ENCODE measurements around the gene TMED1. TPM values are rescaled to one million over a fixed set of nuclear protein-coding genes. Genes with fewer than 3 reads are reported as not detected.
A peak's percentile ranks its signal among the peaks of the same experiment; 100 is the strongest.
"Not testable (repeated sequence)": the region's sequence is repeated elsewhere in the genome, so short reads cannot be mapped to it uniquely, and the experiment has no call there.

Gene TMED1
- polyA plus RNA-seq, 3 donors from 2014 or later, result 60.1 to 103 (median 88.5) TPM

DNA sequence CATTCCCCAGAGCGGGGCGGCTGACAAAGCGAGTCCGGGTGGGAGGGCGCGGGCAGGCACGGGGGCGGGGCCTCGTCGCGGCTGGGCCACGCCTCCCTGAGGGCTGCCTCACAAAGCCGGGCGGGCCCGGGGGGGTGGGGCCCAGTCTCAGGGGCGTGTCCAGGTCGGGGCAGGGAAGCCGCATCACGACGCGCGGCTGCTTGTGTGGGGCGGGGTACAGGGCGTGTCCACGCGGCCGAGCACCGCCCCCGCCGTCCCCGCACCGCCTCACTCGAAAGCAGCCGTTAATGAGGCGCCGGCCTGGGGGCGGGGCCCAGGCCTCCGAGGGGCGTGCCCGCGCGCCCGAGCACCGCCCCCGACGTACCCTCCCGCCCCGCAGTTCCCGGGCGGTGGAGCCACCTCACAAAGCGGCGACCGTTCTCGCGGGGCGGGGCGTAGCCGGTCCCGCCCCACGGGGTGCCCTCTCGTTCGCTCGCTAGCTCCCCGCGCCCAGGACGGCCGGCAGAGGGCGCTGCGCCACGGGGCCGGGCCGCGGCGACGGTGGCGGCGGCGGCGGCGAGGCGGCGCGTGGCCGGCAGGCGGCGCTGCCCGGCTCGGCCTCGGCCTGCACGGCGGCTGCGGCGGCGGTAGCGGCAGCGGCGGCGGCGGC lies 35.1 kb upstream of the TMED1 start, which contains the start of gene CARM1:
TSS of gene CARM1 (plus strand) at position 599 of the 649 bp plus-strand sequence. CDS start 150 bp downstream, outside the sequence.
- Mint-ChIP-seq H3K4me1 (peaks cover 15 to 22% of the 10 kb centered on the region in 2 donors), H3K4me3 (peak within 1 kb of the TSS; percentile 72 to 86 (median 81)), H3K9me3 (no peaks in the 10 kb centered on the region), H3K27ac (peak within 1 kb of the TSS; percentile 10 to 83 (median 70)), H3K27me3 (ENCODE audit: low read depth in 3 of 3) (peaks cover 1 to 16% (median 5%) of the 10 kb centered on the region in 3 donors), H3K36me3 (no peaks in the 10 kb centered on the region)
- peak; percentile 98 to 99 (median 99) for DNase-seq

DNA sequence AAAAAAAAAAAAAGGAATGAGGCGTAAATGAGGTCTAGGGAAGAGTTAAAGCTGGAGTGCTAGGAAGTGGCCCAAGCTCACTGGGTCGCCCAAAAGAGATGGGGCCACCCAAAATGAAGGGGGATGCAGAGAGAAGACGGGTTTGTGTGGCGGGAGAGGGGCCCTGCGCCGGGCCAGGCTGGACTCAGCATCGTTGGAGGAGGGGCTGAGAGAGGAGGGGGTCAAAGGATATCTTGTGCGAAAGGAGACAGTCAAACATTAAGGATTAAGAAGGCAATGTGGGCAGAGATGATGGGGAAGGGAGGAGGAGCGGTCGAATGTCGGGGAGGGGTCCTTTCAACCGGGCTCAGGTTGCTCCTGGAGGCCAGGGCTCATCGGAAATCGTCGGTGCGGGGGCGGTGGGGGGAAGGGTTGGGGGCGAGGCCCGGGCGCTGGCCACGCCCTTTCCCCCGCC lies 34.5 kb upstream of the TMED1 start:
- no peak for DNase-seq
- Mint-ChIP-seq H3K27me3 (ENCODE audit: low read depth in 3 of 3) (peaks cover 1 to 16% (median 5%) of the 10 kb centered on the region in 3 donors), H3K4me1 (peaks cover 15 to 22% of the 10 kb centered on the region in 2 donors), H3K4me3 (peak overlapping the region; percentile 62 to 81 (median 73)), H3K9me3 (no peaks in the 10 kb centered on the region), H3K27ac (peak overlapping the region in 5 of 6 donors; percentile 62 to 82 (median 69)), H3K36me3 (no peaks in the 10 kb centered on the region)

DNA sequence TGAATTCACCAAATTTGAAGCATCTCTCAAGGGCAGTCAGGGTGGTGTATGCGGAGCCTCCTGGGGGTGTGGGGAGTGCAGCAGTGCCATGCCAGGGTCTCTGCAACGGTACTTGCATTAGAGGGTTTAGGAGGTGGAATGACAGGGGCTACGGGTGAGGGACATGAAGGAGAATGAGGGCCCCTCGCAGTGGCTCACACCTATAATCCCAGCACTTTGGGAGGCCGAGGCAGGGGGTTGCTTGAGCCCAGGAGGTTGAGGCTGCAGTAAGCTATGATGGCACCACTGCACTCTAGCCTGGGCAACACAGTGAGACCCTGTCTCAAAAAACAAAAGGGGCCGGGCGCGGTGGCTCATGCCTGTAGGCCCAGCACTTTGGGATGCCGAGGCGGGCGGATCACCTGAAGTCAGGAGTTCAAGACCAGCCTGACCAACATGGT lies 33.9 kb upstream of the TMED1 start:
- H3K36me3 Mint-ChIP-seq, H3K9me3 Mint-ChIP-seq, DNase-seq: not testable (repeated sequence)
- peak overlapping the region in 5 of 6 donors; percentile 51 to 86 (median 62) for H3K27ac Mint-ChIP-seq
- peak overlapping the region in 4 of 5 donors; percentile 39 to 81 (median 70) for H3K4me3 Mint-ChIP-seq
- H3K4me1 Mint-ChIP-seq, result peaks cover 15 to 22% of the 10 kb centered on the region in 2 donors
- peaks cover 1 to 16% (median 5%) of the 10 kb centered on the region in 3 donors for H3K27me3 Mint-ChIP-seq (ENCODE audit: low read depth in 3 of 3)

DNA sequence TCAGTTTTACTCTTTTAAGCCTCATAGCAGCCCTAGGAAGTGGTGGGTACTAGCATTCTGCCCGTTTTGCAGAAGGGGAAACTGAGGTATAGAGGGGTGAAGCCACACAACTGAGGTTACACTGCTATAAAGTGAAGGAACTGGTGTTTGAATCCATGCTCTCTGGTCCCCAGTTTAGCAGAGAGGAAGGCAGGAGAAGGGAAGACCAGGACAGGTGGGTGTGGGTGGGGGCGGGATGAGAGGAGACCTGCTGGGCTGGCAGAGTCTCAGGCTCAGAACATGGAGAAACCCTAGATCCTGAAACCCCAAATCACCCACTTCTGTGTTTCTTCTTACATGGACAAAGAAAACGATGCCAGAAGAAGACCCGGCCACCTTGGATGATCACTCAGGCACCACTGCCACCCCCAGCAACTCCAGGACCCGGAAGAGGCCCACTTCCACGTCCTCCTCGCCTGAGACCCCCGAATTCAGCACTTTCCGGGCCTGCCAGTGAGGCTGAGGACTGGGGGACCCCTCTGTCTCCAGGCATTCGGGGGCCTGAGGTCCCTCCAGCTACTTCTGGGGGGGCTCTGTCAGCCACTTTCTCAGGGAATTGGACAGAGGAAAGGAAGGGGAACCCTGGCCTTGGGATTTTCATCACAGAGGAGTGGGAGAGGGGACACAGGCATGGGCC lies 33.0 kb upstream of the TMED1 start:
- Mint-ChIP-seq H3K36me3 (no peaks in the 10 kb centered on the region), H3K27ac (peak overlapping the region in 2 of 6 donors; percentile 72 to 80), H3K4me1 (peaks cover 22 to 28% of the 10 kb centered on the region in 2 donors), H3K27me3 (ENCODE audit: low read depth in 3 of 3) (peaks cover 1 to 16% (median 5%) of the 10 kb centered on the region in 3 donors), H3K9me3 (no peaks in the 10 kb centered on the region), H3K4me3 (no peak overlapping the region)
- DNase-seq, result no peak

DNA sequence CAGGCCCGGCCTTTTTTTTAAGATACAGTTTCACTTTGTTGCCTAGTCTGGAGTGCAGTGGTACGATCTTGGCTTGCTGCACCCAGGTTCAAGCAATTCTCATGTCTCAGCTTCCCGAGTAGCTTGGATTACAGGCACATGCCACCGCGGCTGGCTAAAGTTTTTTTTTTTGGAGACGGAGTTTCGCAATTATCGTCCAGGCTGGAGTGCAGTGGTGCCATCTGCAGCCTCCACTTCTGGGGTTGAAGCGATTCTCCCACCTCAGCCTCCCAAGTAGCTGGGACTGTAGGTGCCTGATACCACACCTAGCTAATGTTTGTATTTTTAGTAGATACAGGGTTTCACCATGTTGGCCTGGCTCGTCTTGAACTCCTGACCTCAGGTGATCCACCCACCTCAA lies 30.5 kb upstream of the TMED1 start:
- no peak for DNase-seq
- Mint-ChIP-seq H3K36me3 (no peaks in the 10 kb centered on the region), H3K4me3 (no peak overlapping the region), H3K4me1 (peaks cover 22 to 26% of the 10 kb centered on the region in 2 donors), H3K27me3 (ENCODE audit: low read depth in 3 of 3) (peaks cover 0 to 6% (median 1%) of the 10 kb centered on the region in 3 donors), H3K27ac (no peak overlapping the region), H3K9me3 (no peaks in the 10 kb centered on the region)

DNA sequence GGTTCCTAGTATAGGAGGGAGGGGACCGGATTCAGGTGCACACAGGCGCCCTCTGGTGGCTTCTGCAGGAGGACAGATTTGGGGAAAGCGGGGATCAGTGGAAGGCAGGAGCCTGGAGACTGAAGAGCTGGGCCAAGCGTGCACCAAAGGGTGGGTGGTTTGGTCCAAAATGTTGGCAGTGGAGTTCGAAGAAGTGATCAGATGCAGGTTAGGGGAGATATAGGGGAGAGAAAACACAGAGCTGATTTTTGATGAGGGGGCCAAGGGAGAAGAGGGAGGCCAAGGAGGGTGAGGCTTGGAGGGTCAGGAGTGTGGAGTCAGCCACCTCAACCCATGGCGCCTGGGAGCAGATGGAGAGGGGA lies 28.5 kb upstream of the TMED1 start:
- Mint-ChIP-seq H3K4me3 (no peak overlapping the region), H3K9me3 (no peaks in the 10 kb centered on the region), H3K36me3 (no peaks in the 10 kb centered on the region), H3K27me3 (ENCODE audit: low read depth in 3 of 3) (peaks cover 0 to 1% (median 0%) of the 10 kb centered on the region in 3 donors), H3K4me1 (peaks cover 19 to 22% of the 10 kb centered on the region in 2 donors), H3K27ac (peak overlapping the region in 4 of 6 donors; percentile 27 to 81 (median 64))
- peak; percentile 74 to 78 (median 76) for DNase-seq

DNA sequence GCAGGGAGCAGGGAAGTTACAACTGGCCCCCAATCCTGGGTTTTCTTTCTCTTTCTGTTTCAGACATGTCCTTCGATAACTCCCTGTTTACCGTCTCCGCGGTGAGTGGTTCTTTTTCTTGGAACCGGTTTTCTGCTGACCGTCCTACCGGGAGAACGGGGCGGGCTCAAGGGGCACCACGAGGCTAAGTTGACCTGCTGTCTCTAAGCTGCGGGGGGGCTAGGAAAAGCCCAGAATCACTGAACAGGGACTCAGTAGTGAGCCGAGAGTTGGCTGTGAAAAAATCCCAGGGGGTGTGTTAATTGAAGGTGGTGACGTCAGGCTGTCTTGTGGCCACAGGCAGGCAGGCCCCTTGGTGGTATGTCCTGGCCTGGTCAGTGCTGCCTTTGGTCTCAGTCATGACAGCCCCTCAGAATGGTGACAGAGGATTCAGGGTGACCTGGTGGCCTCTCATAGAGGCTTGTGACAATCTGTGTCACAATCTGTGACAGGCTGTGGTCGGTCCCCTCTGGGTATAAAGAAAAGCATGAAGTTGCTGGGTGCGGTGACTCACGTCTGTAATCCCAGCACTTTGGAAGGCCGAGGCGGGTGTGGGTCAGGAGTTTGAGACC lies 27.2 kb upstream of the TMED1 start:
- peaks cover 18 to 21% of the 10 kb centered on the region in 2 donors for H3K4me1 Mint-ChIP-seq
- H3K4me3 Mint-ChIP-seq, result no peak overlapping the region

DNA sequence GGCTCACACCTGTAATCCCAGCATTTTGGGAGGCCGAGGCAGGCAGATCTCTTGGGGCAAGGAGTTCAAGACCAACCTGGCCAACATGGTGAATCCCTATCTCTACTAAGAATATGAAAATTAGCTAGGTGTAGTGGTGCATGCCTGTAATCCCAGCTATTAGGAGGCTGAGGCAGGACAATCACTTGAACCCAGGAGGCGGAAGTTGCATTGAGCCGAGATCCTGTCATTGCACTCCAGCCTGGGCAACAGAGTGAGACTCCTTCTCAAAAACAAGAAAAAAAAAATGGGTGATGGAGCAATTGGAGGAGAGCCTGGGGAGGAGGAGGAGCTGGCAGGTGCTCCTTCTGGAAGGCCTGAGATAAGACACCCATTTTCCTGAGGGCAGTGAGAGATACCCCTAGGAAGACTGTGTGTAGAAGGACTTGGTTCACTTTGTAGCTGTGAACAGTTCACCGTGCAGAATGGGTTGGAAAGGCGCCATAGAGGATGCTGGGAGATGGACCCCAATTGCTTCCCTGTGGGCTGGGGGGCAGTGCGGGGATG lies 26.6 kb upstream of the TMED1 start:
- peaks cover 0 to 1% (median 0%) of the 10 kb centered on the region in 3 donors for H3K27me3 Mint-ChIP-seq (ENCODE audit: low read depth in 3 of 3)

More for the DNA sequence above, 27.2 kb upstream of the TMED1 start:
- DNase-seq, result no peak
- peak overlapping the region in 3 of 6 donors; percentile 39 to 74 (median 61) for H3K27ac Mint-ChIP-seq
- H3K9me3 Mint-ChIP-seq, result no peaks in the 10 kb centered on the region
- no peaks in the 10 kb centered on the region for H3K36me3 Mint-ChIP-seq
- peaks cover 0 to 1% (median 0%) of the 10 kb centered on the region in 3 donors for H3K27me3 Mint-ChIP-seq (ENCODE audit: low read depth in 3 of 3)

DNA sequence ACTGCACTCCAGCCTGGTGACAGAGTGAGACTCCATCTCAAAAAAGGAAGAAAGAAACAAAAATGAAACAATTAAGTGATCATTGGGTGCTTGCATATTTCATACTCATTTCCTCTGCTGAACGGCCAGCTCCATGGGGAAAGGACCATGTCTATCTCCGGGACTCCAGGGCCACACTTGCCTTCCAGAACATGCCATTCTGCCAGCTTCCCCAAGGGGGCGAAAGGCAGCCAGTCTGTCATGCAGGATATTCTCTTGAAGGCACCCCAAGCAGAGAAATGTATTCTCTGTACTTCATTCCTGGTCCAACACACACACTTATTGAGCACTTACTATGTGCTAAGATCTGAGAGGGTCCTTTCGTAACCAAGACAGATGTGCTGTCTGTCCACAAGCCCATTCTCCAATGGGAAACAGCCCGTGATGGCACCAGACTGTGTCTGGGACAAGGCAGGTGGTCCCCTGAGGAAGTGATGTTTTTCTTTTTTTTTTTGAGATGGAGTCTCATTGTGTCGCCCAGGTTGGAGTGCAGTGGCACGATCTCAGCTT lies 25.2 kb upstream of the TMED1 start:
- Mint-ChIP-seq H3K4me1 (peaks cover 15 to 16% of the 10 kb centered on the region in 2 donors), H3K4me3 (no peak overlapping the region), H3K27me3 (ENCODE audit: low read depth in 3 of 3) (no peaks in the 10 kb centered on the region), H3K36me3 (no peaks in the 10 kb centered on the region), H3K9me3 (no peaks in the 10 kb centered on the region), H3K27ac (peak overlapping the region in 1 of 6 donors; percentile 60)
- peak in 1 of 3 donors; percentile 26 for DNase-seq

More for the DNA sequence above, 26.6 kb upstream of the TMED1 start:
- no peaks in the 10 kb centered on the region for H3K36me3 Mint-ChIP-seq
- peak overlapping the region in 2 of 6 donors; percentile 8 to 74 for H3K27ac Mint-ChIP-seq
- no peaks in the 10 kb centered on the region for H3K9me3 Mint-ChIP-seq
- no peak overlapping the region for H3K4me3 Mint-ChIP-seq
- DNase-seq, result no peak
- peaks cover 15 to 16% of the 10 kb centered on the region in 2 donors for H3K4me1 Mint-ChIP-seq

DNA sequence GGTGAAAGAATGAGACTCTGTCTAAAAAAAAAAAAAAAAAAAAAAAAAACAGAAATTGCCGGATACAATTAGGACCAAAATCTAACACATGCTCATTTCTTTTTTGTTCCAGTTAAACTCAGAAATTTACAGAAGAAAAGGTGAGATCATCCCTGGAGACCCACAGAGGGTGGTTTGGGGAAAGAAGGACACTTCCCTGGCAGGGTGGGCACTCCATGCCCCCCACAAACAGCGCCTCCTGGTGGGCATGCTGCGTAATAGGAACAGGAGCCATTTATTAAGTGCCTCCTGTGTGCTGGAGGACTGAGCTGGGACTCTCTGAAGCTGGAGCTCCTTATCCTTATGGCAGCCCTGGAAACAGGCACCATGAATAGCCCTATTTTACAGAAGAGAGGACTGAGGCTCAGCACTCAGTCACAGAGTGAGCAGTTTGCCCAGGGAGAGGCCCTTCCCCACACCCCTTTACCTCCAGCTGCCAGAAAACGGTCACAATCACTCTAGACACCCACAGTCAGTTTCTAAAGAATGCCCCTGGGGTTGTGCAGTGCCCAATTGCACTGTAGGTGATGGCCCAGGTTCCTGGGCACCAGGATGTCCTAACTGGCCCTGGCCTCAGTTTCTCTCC lies 22.3 kb upstream of the TMED1 start:
- peak overlapping the region in 2 of 6 donors; percentile 20 to 58 for H3K27ac Mint-ChIP-seq
- H3K4me3 Mint-ChIP-seq, result no peak overlapping the region
- peaks cover 3 to 5% of the 10 kb centered on the region in 2 donors for H3K4me1 Mint-ChIP-seq
- H3K9me3 Mint-ChIP-seq, result no peaks in the 10 kb centered on the region
- peaks cover 0 to 2% (median 2%) of the 10 kb centered on the region in 3 donors for H3K27me3 Mint-ChIP-seq (ENCODE audit: low read depth in 3 of 3)
- H3K36me3 Mint-ChIP-seq, result no peaks in the 10 kb centered on the region
- DNase-seq, result peak; percentile 38 to 52 (median 40)

DNA sequence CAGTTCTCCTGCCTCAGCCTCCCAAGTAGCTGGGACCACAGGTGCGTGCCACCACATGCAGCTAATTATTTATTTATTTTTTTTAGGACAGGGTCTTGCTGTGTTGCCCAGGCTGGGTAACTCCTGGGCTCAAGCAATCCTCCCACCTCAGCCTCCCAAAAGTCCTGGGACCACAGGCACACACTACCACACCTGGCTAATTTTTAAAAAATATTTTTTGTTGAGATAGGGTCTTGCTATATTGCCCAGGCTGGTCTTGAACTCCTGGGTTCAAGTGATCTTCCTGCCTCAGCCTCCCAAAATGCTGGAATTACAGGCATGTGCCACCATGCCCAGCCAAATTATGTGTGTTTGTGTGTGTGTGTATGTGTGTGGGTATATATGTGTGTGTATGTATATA lies 20.9 kb upstream of the TMED1 start:
- DNase-seq; H3K27ac Mint-ChIP-seq; H3K36me3 Mint-ChIP-seq; H3K9me3 Mint-ChIP-seq; H3K4me3 Mint-ChIP-seq; H3K4me1 Mint-ChIP-seq; H3K27me3 Mint-ChIP-seq (ENCODE audit: low read depth in 3 of 3): not testable (repeated sequence)

DNA sequence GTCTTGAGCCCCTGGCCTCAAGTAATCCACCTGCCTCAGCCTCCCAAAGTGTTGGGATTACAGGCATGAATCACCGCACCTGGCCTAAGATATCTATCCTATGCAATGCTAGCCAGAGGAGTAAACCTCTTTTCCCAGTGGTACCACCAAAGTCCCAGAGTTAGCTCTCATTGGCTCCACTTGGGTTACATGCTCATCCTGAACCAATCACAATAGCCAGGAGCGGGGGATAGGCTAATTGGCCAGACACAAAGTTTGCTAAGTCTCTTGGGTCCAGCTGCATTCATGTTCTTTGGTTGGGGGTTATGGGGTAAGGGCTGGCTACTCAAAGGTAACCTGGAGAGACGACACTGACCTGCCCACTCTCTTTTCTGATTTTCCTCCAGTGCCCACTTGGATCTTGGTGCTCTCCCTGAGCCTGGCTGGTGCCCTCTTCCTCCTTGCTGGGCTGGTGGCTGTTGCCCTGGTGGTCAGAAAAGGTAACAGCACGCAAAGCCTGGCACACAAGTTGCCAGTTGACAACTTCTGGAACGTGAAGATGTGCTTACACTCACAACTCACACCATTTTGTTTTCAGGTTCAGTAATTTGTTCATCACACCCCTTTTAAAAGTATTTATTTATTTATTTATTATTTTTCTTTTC lies 20.0 kb upstream of the TMED1 start:
- no peaks in the 10 kb centered on the region for H3K9me3 Mint-ChIP-seq
- DNase-seq, result peak in 1 of 3 donors; percentile 24
- H3K36me3 Mint-ChIP-seq, result no peaks in the 10 kb centered on the region
- peak overlapping the region in 1 of 6 donors; percentile 24 for H3K27ac Mint-ChIP-seq
- H3K27me3 Mint-ChIP-seq (ENCODE audit: low read depth in 3 of 3), result peaks cover 1 to 2% (median 2%) of the 10 kb centered on the region in 3 donors
- H3K4me3 Mint-ChIP-seq, result no peak overlapping the region
- H3K4me1 Mint-ChIP-seq, result peaks cover 0 to 2% of the 10 kb centered on the region in 2 donors
